Measurements from ENCODE around the gene PAWR.

PAWR gene

GRCh38 chr12:79690638-79691510 lies at the start of gene PAWR:
PAWR (minus strand) TSS chr12:79690964; CDS start chr12:79690244, 720 bp downstream.
- DNase-seq (ENCODE audit: low read depth) = no peak

DNA sequence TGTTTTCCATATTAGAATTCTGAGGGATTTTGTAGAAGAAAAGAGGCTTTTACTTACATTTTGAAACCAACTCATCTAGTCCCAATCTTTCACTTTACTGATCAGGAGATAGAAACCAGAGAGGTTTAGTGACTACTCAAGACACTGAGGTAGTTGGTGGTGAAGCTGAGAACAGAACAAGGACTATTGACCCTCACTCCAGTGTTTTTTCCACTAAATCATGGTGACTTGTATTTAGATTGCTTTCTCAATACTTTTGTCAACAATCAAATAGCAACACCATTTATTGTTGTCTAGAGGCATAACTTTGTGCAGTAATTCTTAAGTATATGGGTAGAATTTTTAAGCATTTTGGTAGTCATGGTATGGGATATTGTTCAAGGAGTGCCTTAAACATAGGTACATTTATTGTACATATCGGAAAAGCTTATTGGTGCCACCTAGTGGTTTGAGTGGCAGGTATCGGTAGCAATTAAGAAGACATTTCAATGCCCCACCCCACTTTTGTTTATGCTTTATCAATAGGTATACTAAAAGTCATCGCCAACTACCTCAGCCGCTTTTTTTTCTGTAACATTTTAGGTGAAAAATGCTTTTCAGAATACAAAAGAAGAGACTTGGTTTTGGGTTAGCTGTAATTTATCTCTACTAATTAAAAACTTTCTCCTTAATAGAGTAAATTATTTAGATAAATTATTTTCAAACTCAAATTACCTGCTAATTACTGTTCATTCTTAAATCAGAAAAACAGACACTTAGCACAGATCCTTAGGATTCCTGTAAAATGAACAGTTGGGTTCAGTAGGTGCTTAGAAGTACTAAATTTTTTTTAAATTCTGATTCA lies 47.3 kb upstream of the PAWR start:
- no peak for DNase-seq (ENCODE audit: low read depth)

- no peak for DNase-seq (ENCODE audit: low read depth)
Observed at GRCh38 chr12:79732638-79733037, 41.9 kb upstream of the PAWR start.

DNA sequence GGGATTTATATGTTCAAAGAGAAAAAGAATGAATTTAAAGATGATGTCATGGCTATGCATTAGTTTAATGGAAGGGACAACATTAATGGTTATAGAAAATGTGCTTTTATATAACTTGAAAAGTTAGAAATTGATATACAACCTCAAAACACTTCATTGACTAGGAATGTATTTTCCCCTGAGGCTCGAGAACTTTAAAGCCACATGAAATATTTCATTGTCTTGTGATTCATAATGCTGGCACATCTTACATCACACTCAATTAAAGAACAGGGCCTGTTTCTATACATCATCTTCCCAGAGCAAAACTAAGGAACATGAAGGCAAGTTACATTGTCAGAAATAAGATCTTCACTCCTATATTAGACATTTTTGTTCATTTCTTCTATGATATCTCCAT lies 35.2 kb upstream of the PAWR start:
- no peak for DNase-seq (ENCODE audit: low read depth)

- DNase-seq (ENCODE audit: low read depth) = no peak
Observed at GRCh38 chr12:79717006-79717405, 26.2 kb upstream of the PAWR start.

- DNase-seq (ENCODE audit: low read depth) = no peak
Observed at GRCh38 chr12:79715308-79715707, 24.5 kb upstream of the PAWR start.

DNA sequence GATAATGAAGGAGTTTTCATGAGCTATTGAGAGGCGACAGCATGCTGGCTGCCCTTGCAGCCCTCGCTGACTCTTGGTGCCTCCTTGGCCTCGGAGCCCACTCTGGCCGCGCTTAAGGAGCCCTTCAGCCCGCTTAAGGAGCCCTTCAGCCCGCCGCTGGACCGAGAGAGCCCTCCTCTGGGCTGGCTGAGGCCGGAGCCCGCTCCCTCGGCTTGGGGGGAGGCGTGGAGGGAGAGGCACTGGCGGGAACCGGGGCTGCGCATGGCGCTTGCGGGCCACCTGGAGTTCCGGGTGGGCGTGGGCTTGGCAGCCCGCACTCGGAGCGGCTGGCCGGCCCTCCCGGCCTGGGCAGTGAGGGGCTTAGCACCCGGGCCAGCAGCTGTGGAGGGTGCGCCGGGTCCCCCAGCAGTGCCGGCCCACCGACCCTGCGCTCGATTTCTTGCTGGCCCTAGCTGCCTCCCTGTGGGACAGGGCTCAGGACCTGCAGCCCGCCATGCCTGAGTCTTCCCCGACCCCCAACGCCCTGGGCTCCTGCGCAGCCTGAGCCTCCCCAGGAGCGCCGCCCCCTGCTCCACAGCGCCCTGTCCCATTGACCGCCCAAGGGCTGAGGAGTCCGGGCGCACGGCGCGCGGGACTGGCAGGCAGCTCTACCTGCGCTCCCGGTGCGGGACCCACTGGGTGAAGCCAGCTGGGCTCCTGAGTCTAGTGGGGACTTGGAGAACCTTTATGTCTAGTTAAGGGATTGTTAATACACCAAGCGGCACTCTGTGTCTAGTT lies 20.1 kb upstream of the PAWR start:
- no peak for DNase-seq (ENCODE audit: low read depth)

DNA sequence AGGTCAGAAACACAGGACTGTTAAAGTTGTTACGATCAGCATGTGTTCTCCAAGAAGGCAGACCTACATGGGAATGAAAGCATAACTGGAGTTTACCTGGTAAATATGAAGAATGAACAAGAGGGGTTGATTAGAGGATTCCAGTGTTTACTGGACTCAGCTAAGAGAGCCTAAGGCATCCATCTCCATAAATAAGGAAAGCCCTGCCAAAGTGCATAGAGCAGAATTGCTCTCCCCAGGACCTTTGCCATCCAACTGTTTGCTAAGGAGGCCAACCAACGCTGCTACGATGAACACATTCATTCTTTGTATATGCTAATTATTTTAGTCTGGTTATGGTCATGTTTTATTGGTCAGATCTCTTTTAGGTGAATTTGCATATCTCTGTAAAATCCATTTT lies 17.1 kb upstream of the PAWR start:
- no peak for DNase-seq (ENCODE audit: low read depth)

DNA sequence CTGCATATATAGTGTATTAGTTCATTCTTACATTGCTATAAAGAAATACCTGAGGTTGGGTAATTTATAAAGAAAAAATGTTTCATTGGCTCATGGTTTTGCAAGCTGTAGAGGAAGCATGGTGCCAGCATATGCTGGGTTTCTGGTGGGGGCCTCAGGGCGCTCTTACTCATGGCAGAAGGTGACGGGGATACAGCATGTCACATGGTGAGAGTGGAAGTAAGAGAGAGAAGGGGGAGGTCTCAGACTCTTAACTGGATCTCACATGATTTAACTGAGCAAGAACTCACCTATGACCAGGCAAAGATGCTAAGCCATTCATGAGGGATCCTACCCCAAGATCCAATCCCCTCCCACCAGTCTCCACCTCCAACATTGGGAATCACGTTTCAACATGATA lies 15.9 kb upstream of the PAWR start:
- DNase-seq (ENCODE audit: low read depth) = no peak

DNA sequence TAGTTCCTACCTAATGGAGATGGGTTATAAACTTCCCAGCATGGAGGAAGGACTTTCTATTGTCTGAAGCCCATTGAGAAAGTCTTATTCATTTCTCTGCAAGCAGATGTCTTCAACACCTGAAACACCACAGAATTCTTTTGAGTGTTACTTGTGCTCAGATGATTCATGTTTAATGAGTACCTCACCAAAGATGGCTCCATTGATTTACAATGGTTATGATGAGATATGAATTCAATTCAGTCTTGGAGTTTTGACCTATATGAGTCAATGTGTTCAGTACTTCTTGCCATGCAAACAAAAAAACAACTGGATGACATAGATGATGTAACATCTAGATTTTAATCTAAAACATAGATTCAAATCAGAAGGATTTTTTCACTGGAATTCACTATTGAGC lies 15.4 kb upstream of the PAWR start:
- no peak for DNase-seq (ENCODE audit: low read depth)

DNA sequence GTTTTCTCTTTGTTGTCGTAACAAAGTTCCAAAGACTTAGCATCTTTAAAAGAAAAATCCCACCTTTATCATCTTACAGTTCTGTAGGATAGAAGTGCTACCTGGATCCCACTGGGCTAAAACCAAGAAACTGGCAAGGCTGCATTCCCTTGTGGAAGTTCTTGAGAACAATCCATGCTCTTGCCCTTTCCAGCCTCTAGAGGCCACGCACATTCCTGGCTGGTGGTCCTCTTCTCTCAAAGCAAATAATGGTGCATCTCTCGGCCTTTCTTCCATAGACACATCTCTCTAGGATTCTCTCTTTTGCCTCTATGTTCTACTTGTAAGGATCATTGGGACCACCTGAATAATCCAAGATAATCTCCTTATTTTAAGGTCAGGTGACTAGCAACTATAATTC lies 8.2 kb upstream of the PAWR start:
- no peak for DNase-seq (ENCODE audit: low read depth)

DNA sequence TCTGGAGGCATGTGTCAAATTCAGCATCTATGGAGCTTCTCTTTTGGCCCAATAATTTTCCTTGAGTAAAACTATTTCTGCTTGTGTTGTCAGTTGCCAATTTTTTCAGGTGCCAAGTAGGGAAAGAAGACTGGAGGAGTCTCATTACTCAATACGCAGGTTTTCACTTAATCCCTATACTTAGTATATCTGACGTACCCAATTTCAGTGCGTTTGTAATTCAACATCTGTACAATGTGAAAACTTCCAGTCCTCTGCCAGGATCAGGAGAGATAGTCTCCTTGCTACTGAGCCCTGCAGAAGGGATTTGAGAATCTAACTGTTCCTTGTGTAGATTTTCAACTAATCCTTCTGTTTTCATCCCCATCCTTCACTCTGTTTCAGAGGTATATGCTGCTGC lies 5.7 kb upstream of the PAWR start:
- DNase-seq (ENCODE audit: low read depth) = no peak

- DNase-seq (ENCODE audit: low read depth) = no peak
Observed at GRCh38 chr12:79692860-79693577, 2.3 kb upstream of the PAWR start.

DNA sequence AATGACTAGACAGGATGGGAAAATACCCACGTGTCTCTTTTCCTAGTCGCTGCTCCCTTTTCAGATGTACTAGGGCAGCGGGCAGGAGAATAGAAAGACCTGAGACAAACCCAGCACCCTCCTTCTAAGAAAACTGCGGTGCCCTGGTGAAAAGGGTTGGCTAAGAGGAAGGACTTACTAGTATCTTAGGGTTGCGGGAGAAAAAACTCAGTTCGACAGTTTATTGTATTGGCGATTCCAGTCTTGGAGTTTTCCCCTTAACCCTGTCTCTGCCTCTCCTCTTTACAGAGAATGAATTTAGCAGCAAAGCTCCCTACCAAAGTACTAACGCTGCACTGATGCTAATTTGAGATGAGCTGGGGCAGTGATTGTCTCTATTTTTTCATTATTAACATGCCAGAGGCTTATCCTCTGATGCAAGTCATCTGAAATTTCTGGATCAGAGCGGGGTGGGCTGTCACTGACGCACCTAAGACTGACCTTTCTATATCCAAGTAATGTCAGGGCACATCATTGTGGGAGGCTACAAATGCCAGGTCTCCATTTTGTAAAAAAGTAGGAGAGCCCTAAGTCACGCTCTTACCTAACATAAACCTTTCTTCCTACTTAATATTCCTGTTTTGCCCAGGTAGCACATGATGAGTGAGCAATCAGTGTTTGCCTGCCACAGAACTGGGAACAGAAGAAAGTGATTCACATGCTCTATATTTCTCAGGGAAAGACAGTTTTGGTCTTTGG lies 916 bp upstream of the PAWR start:
- DNase-seq (ENCODE audit: low read depth) = no peak

- no peak for DNase-seq (ENCODE audit: low read depth)
Observed at GRCh38 chr12:79690142-79690637, 574 bp downstream of the PAWR start.

DNA sequence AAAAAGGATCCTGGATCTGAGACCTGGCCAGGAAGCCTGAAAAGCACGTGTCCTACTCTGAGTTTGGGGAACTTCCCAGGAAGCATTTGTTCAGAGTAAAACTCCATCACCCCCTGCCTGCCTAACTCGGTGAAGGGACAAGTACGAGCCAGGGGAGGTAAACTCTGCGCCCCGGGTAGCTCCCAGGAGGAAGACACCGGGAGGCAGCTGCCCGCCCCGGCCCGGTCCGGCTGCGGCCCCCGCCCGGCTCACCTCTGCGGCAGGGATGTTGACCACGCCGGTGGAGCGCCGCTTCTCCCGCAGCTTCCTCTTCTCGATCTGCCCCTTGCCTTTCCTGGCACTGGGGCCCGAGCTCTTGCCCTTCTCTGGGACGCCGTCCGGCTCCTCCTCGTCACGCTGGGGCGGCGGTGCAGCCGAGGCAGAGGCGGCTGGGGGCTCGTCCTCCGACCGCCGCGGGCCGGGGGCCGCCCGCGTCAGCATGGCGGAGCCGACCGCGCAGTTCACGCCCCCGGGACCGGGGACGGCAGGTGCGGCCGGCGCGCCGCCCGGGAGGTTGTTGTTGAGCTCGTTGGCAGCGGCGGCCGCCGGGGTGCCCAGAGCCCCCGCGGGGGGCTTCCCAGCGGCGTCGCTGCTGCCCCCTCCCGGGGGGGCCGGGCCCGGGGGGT lies 1.2 kb downstream of the PAWR start:
- no peak for DNase-seq (ENCODE audit: low read depth)

GRCh38 chr12:79689061-79689476 lies 1.7 kb downstream of the PAWR start:
- DNase-seq (ENCODE audit: low read depth) = no peak

DNA sequence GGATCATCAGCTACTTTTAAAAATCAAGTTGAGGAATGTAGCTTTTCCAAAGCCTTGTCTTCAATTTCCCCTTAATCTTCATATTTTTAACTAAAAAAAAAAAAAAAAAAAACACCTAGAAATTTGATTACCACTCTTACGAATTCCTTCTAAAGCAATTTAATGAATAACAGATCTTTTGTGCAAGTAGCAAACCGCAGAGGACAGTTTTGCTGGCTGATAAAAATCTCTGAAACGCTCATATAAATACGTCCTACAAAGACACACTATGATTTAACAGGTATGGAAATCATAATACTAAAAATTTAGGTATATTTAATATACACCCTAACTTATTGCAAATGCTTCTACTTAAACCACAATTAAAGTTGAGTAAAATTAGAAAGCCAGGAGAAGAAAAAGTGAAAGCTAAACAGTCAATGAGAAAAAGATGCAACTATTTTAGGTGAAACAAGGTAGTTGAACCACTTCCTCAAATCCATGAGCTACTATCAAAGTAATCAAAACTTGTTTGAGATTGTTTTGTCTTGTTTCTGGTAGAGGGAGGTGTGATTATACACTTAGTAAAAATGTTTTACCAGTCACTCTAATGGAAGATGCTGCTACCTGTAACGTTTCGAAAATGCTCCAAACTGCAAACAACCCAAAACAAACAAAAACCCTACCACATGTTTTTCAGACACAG lies 2.2 kb downstream of the PAWR start:
- no peak for DNase-seq (ENCODE audit: low read depth)

DNA sequence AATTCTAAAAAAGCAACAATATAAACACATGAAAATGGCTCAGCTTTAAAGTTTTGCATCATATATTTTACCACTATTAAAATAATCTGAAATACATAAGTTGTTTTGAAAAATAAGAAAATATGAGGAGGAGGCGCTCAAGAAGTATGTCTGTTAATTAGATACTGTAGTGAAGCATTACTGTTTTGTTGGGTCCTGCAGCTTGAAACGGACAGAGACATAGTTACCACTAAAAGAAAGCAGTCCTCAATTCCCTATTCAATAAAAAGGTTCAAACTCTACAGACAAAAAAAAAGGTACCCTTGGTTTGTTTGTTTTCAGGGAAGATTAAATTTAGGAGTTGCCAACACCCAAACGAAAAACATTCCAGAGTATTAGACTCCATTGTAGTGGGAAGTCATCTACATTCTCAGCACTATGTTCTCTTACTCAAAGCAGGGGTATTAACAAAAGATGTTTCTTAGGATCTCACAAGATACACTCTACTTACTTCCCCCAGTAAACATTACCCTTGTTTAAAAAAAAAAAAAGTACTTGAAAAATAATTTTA lies 3.0 kb downstream of the PAWR start:
- DNase-seq (ENCODE audit: low read depth) = no peak

All from T-helper 22 cell (primary cell).